Measurements from ENCODE around the gene PDZD2.
"Not testable (repeated sequence)": the region's sequence is repeated elsewhere in the genome, so short reads cannot be mapped to it uniquely, and the experiment has no call there.

Gene PDZD2

DNA sequence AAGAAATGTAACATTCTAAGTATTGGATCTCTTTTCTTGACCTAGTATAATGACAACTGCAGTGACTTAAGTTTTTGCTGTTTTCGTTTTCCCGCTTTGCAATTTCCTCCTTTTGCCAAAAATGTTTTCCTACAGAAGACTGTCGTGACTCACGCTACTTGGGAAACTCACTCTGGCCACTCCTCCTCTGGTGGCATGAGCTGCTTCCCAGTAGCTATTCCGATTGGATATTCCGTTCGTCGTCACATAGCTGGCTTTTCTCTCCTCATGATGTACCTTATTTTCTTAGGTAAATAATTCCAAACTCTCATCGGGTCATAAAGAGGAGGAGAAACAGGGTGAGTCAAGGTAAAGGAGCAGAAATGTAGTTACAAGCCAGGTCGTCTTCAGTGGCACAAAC, 470.3 kb downstream of the PDZD2 start:
- Histone ChIP-seq H3K4me3 (ENCODE audit: low read depth, low read length) (no peak overlapping the region), H2AFZ (no peak overlapping the region), H3K27me3 (ENCODE audit: control insufficient read depth, insufficient read depth, low read length) (no peaks in the 10 kb centered on the region), H3K27ac (no peak overlapping the region), H3K36me3 (ENCODE audit: control insufficient read depth, insufficient read depth, low read length) (no peaks in the 10 kb centered on the region), H3K9ac (no peak overlapping the region), H3K4me2 (ENCODE audit: low read length) (no peak overlapping the region), H3K79me2 (no peaks in the 10 kb centered on the region), H3K9me3 (ENCODE audit: control insufficient read depth, low read length) (no peaks in the 10 kb centered on the region), H3K4me1 (no peaks in the 10 kb centered on the region)
- TF ChIP-seq CTCF (IDR thresholded peaks at IDR 0.05), result no peak

DNA sequence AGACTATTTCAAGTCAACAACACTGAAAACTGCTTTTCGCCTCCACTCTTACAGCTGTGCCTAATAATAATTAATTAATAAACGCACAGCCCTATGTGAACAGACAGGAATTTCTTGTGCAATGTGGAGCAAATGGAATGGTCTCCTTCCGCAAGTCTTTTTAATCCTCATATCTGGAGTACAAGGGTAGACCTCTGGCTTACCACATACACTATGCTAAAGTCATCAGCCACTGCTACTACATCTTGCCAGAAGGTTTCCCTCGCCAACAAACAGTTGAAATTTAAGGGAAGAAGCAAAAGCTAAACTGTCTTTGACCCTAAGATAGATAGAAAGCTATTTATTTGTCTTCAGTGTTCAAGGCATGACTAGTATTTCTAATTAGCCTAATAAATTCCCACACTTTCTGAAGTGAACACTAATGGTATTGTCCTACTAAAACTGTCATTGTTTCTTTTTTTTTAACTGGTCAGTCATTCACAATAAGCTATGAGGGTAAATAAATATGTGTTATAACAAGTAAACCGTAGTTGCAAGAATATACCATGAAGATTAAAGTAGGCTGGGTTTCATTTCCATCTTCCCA, 471.3 kb downstream of the PDZD2 start:
- Histone ChIP-seq H3K4me3 (ENCODE audit: low read depth, low read length) (no peak overlapping the region), H3K4me1 (no peaks in the 10 kb centered on the region), H3K9ac (no peak overlapping the region), H3K4me2 (ENCODE audit: low read length) (no peak overlapping the region), H3K79me2 (no peaks in the 10 kb centered on the region), H3K27ac (no peak overlapping the region), H2AFZ (no peak overlapping the region), H3K27me3 (ENCODE audit: control insufficient read depth, insufficient read depth, low read length) (no peaks in the 10 kb centered on the region), H3K9me3 (ENCODE audit: control insufficient read depth, low read length) (no peaks in the 10 kb centered on the region), H3K36me3 (ENCODE audit: control insufficient read depth, insufficient read depth, low read length) (no peaks in the 10 kb centered on the region)
- no peak for TF ChIP-seq CTCF (IDR thresholded peaks at IDR 0.05)

DNA sequence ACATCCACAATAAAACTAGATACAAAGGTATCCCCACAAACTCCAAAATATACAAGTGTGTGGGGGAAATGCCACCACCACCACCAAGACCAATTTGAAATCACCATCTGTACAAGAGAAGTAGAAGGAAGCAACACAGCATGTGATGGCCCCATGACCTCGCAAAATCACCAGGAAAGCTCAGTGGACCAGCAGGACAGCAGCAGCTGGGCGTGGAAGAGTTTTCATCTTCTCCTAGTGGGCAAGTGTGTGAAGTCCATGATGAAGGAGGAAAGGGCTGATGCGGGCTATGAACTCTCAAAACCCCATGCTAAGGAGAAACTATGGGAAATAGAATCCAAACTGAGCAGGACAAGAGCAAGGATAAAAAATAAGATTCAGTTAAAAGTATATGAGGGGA, 477.1 kb downstream of the PDZD2 start:
- Histone ChIP-seq H3K4me2 (ENCODE audit: low read length) (no peak overlapping the region), H3K36me3 (ENCODE audit: control insufficient read depth, insufficient read depth, low read length) (no peaks in the 10 kb centered on the region), H3K9me3 (ENCODE audit: control insufficient read depth, low read length) (no peaks in the 10 kb centered on the region), H3K4me1 (no peaks in the 10 kb centered on the region), H3K9ac (no peak overlapping the region), H2AFZ (no peak overlapping the region), H3K79me2 (peaks cover 7% of the 10 kb centered on the region), H3K4me3 (ENCODE audit: low read depth, low read length) (no peak overlapping the region), H3K27ac (no peak overlapping the region), H3K27me3 (ENCODE audit: control insufficient read depth, insufficient read depth, low read length) (no peaks in the 10 kb centered on the region)
- TF ChIP-seq CTCF (IDR thresholded peaks at IDR 0.05), result no peak

- H3K9ac ChIP-seq, result no peak overlapping the region
- no peak overlapping the region for H3K27ac ChIP-seq
- no peak overlapping the region for H2AFZ ChIP-seq
- H3K9me3 ChIP-seq (ENCODE audit: control insufficient read depth, low read length), result no peaks in the 10 kb centered on the region
- TF ChIP-seq CTCF (IDR thresholded peaks at IDR 0.05), result no peak
- peaks cover 7% of the 10 kb centered on the region for H3K79me2 ChIP-seq
- H3K36me3 ChIP-seq (ENCODE audit: control insufficient read depth, insufficient read depth, low read length), result no peaks in the 10 kb centered on the region
- H3K4me1 ChIP-seq, result no peaks in the 10 kb centered on the region
- H3K4me3 ChIP-seq (ENCODE audit: low read depth, low read length), result no peak overlapping the region
- no peaks in the 10 kb centered on the region for H3K27me3 ChIP-seq (ENCODE audit: control insufficient read depth, insufficient read depth, low read length)
- no peak overlapping the region for H3K4me2 ChIP-seq (ENCODE audit: low read length)
Observed at GRCh38 chr5:32116574-32117313, 477.8 kb downstream of the PDZD2 start.

DNA sequence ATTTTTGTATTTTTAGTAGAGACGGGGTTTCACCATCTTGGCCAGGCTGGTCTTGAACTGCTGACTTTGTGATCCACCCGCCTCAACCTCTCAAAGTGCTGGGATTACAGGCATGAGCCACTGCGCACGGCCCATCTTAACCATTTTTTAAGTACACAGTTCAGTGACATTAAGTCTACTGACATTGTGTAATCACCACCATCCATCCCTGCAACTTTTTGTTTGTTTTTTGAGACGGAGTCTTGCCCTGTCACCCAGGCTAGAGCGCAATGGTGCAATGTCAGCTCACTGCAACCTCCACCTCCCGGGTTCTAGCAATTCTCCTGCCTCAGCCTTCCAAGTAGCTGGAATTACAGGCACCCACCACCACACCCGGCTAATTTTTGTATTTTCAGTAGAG, 480.0 kb downstream of the PDZD2 start:
- H3K27ac ChIP-seq; H3K4me1 ChIP-seq; H3K36me3 ChIP-seq (ENCODE audit: control insufficient read depth, insufficient read depth, low read length); H3K27me3 ChIP-seq (ENCODE audit: control insufficient read depth, insufficient read depth, low read length); H2AFZ ChIP-seq; H3K4me3 ChIP-seq (ENCODE audit: low read depth, low read length); H3K9ac ChIP-seq; H3K79me2 ChIP-seq; H3K4me2 ChIP-seq (ENCODE audit: low read length); H3K9me3 ChIP-seq (ENCODE audit: control insufficient read depth, low read length): not testable (repeated sequence)
